Neural cell (in vitro differentiated cells): ENCODE results near the gene HEATR9. TPM values are rescaled to one million over a fixed set of nuclear protein-coding genes. Genes with fewer than 3 reads are reported as not detected.

Experiments
- H2AFZ ChIP-seq: fragments of 200-600, 300-800 bp; sonication (generic), shearing (Covaris generic); 2 replicates; pipeline ENCODE4 v1.6.0; 2014; ENCODE audit warnings: low read depth, mild to moderate bottlenecking, antibody characterized with exemption, low read length, moderate library complexity
- H3F3A ChIP-seq: fragments of 200-600 bp; shearing (Covaris generic); 2 replicates; pipeline ENCODE4 v1.6.1; 2016; ENCODE audit warnings: mild to moderate bottlenecking, moderate library complexity, mixed read lengths, antibody characterized with exemption, low read length; ENCODE audit not compliant: insufficient read depth, poor library complexity, severe bottlenecking
- H3K27ac ChIP-seq: fragments of 200-600, 300-800 bp; sonication (generic), shearing (Covaris generic); 2 replicates; pipeline ENCODE4 v1.5.1; 2014; ENCODE audit warnings: mild to moderate bottlenecking, low read length, moderate library complexity
- H3K27me3 ChIP-seq: fragments of 300-800, 200-600 bp; sonication (generic), shearing (Covaris generic); 2 replicates; pipeline ENCODE4 v1.6.0; 2014; ENCODE audit warnings: mild to moderate bottlenecking, low read depth, low read length, moderate library complexity; ENCODE audit not compliant: insufficient read depth
- H3K36me3 ChIP-seq: fragments of 300-800, 200-600 bp; sonication (generic), shearing (Covaris generic); 2 replicates; pipeline ENCODE4 v1.5.1; 2014; ENCODE audit warnings: mild to moderate bottlenecking, antibody characterized with exemption, low read length, moderate library complexity; ENCODE audit not compliant: insufficient read depth
- H3K4me2 ChIP-seq: fragments of 300-800, 200-600 bp; sonication (generic), shearing (Covaris generic); 2 replicates; pipeline ENCODE4 v1.6.0; 2014; ENCODE audit warnings: mild to moderate bottlenecking, low read length
- H3K4me3 ChIP-seq: fragments of 300-800, 200-600 bp; sonication (generic), shearing (Covaris generic); 2 replicates; pipeline ENCODE4 v1.5.1; 2014; ENCODE audit warnings: mild to moderate bottlenecking, low read length, moderate library complexity
- H3K79me2 ChIP-seq: fragments of 200-600 bp; shearing (Covaris generic); replicated peaks from 2 replicates; pipeline ENCODE4 v1.6.0; 2014; ENCODE audit warnings: mild to moderate bottlenecking, low read length, moderate library complexity; ENCODE audit not compliant: insufficient read depth
- H3K9ac ChIP-seq: fragments of 300-800, 200-600 bp; sonication (generic), shearing (Covaris generic); 2 replicates; pipeline ENCODE4 v1.6.1; 2016; ENCODE audit warnings: mild to moderate bottlenecking, low read length, mixed read lengths
- H3K9me2 ChIP-seq: fragments of 200-600 bp; shearing (Covaris generic); 2 replicates; pipeline ENCODE4 v1.6.1; 2016; ENCODE audit warnings: mild to moderate bottlenecking, low read length, mixed read lengths; ENCODE audit not compliant: insufficient read depth
- H3K9me3 ChIP-seq: fragments of 200-600, 300-800 bp; sonication (generic), shearing (Covaris generic); 2 replicates; pipeline ENCODE4 v1.6.1; 2016; ENCODE audit warnings: mild to moderate bottlenecking, mixed run types, low read length, moderate library complexity, mixed read lengths
- H4K20me1 ChIP-seq: fragments of 200-600 bp; shearing (Covaris generic); 2 replicates; pipeline ENCODE4 v1.6.1; 2016; ENCODE audit warnings: mild to moderate bottlenecking, mixed run types; ENCODE audit not compliant: insufficient read depth
- CTCF ChIP-seq: fragments of 450-650 bp; IDR thresholded peaks from 2 replicates; pipeline ENCODE4 v1.5.1; 2014; ENCODE audit warnings: antibody characterized with exemption, mild to moderate bottlenecking, moderate library complexity; ENCODE audit not compliant: poor library complexity, severe bottlenecking
- EP300 ChIP-seq: fragments of 450-650 bp; conservative IDR thresholded peaks from 2 replicates; pipeline ENCODE4 v1.6.1; 2014; ENCODE audit warnings: antibody characterized with exemption, mild to moderate bottlenecking, moderate library complexity; ENCODE audit not compliant: poor library complexity, severe bottlenecking
- MXI1 ChIP-seq: fragments of 450-650 bp; conservative IDR thresholded peaks from 2 replicates; pipeline ENCODE4 v1.6.1; 2014; ENCODE audit warnings: antibody characterized with exemption, mild to moderate bottlenecking; ENCODE audit not compliant: poor library complexity, severe bottlenecking
- POLR2AphosphoS5 ChIP-seq: IDR thresholded peaks from 2 replicates; pipeline ENCODE4 v1.6.1; 2012
- RAD21 ChIP-seq: fragments of 450-650 bp; conservative IDR thresholded peaks from 2 replicates; pipeline ENCODE4 v1.6.1; 2014; ENCODE audit warnings: antibody characterized with exemption, mild to moderate bottlenecking, moderate library complexity
- SMC3 ChIP-seq: fragments of 450-650 bp; conservative IDR thresholded peaks from 2 replicates; pipeline ENCODE4 v1.6.1; 2014; ENCODE audit warnings: antibody characterized with exemption, mild to moderate bottlenecking, moderate library complexity; ENCODE audit not compliant: poor library complexity
- TAF1 ChIP-seq: IDR thresholded peaks from 2 replicates; pipeline ENCODE4 v1.6.1; 2012; ENCODE audit warnings: low read depth
- polyA plus RNA-seq: library from polyadenylated mRNA; depleted of rRNA; stranded (reverse); fragments of >200 nt; gene quantifications from 2 replicates; pipeline ENCODE4 v1.2.3, GENCODE V29; 2014
- TF ChIP-seq, protein P1 (sequence below): IDR thresholded peaks from 2 replicates; pipeline ENCODE4 v1.6.1; 2012; ENCODE audit warnings: borderline replicate concordance

Gene HEATR9
- polyA plus RNA-seq, 1 donor from 2014 or later: not detected

DNA sequence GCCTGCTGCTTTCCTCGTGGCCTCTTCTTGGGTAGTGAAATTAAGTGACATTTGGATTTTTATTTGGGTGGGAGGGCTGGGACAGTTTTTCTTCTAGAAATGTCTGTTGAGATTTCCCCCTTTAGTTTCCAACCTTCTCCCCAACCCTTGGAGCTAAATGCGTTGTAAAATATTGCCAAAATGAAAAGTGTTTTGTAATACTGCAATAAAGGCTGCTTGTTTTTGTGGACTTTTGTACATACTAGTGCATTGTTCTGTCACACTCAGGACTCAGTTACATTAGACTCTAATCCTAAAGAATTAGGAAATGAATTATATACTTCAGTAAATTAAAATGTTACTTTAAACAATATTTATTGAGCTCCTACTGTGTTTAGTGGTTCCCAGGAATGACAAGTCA lies 21.7 kb downstream of the HEATR9 start:
- H4K20me1 ChIP-seq: no peaks in the 10 kb centered on the region
- H3K9ac ChIP-seq: no peak overlapping the region
- no peak overlapping the region for H3K4me2 ChIP-seq
- H3K9me3 ChIP-seq: no peaks in the 10 kb centered on the region
- no peak for TF ChIP-seq MXI1
- no peak for TF ChIP-seq CTCF
- no peak for TF ChIP-seq TAF1
- no peak for TF ChIP-seq EP300
- H3K36me3 ChIP-seq: no peaks in the 10 kb centered on the region
- no peaks in the 10 kb centered on the region for H3K79me2 ChIP-seq
- H3F3A ChIP-seq: no peaks in the 10 kb centered on the region
- no peak overlapping the region for H3K4me3 ChIP-seq
- no peaks in the 10 kb centered on the region for H3K9me2 ChIP-seq
- no peak overlapping the region for H2AFZ ChIP-seq
- H3K27me3 ChIP-seq: no peaks in the 10 kb centered on the region
- no peak overlapping the region for H3K27ac ChIP-seq

- no peak overlapping the region for H3K9ac ChIP-seq
- H3K4me2 ChIP-seq: no peak overlapping the region
- H3K27me3 ChIP-seq: no peaks in the 10 kb centered on the region
- no peaks in the 10 kb centered on the region for H3K9me3 ChIP-seq
- no peak overlapping the region for H3K27ac ChIP-seq
- no peaks in the 10 kb centered on the region for H3K79me2 ChIP-seq
- no peaks in the 10 kb centered on the region for H4K20me1 ChIP-seq
- H3K4me3 ChIP-seq: no peak overlapping the region
- H3F3A ChIP-seq: no peaks in the 10 kb centered on the region
- TF ChIP-seq, protein P1, sequence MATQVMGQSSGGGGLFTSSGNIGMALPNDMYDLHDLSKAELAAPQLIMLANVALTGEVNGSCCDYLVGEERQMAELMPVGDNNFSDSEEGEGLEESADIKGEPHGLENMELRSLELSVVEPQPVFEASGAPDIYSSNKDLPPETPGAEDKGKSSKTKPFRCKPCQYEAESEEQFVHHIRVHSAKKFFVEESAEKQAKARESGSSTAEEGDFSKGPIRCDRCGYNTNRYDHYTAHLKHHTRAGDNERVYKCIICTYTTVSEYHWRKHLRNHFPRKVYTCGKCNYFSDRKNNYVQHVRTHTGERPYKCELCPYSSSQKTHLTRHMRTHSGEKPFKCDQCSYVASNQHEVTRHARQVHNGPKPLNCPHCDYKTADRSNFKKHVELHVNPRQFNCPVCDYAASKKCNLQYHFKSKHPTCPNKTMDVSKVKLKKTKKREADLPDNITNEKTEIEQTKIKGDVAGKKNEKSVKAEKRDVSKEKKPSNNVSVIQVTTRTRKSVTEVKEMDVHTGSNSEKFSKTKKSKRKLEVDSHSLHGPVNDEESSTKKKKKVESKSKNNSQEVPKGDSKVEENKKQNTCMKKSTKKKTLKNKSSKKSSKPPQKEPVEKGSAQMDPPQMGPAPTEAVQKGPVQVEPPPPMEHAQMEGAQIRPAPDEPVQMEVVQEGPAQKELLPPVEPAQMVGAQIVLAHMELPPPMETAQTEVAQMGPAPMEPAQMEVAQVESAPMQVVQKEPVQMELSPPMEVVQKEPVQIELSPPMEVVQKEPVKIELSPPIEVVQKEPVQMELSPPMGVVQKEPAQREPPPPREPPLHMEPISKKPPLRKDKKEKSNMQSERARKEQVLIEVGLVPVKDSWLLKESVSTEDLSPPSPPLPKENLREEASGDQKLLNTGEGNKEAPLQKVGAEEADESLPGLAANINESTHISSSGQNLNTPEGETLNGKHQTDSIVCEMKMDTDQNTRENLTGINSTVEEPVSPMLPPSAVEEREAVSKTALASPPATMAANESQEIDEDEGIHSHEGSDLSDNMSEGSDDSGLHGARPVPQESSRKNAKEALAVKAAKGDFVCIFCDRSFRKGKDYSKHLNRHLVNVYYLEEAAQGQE: no peak
- no peak for TF ChIP-seq RAD21
- TF ChIP-seq SMC3: no peak
- no peaks in the 10 kb centered on the region for H3K36me3 ChIP-seq
- H3K9me2 ChIP-seq: no peaks in the 10 kb centered on the region
- H2AFZ ChIP-seq: no peak overlapping the region
These were observed 22.5 kb downstream of the HEATR9 start for GRCh38 chr17:35846055-35846809.

DNA sequence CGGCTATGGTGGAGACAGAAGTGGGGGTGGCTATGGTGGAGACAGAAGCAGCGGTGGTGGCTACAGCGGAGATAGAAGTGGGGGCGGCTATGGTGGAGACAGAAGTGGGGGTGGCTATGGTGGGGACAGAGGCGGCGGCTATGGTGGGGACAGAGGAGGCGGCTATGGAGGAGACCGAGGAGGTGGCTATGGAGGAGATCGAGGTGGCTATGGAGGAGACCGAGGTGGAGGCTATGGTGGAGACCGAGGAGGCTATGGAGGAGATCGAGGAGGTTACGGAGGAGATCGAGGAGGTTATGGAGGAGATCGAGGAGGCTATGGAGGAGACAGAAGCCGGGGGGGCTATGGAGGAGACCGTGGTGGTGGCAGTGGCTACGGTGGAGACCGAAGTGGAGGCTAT lies 24.1 kb downstream of the HEATR9 start:
- no peaks in the 10 kb centered on the region for H4K20me1 ChIP-seq
- no peak overlapping the region for H3K9ac ChIP-seq
- no peaks in the 10 kb centered on the region for H3K27me3 ChIP-seq
- no peaks in the 10 kb centered on the region for H3K79me2 ChIP-seq
- no peak overlapping the region for H3K4me2 ChIP-seq
- H2AFZ ChIP-seq: no peak overlapping the region
- no peaks in the 10 kb centered on the region for H3F3A ChIP-seq
- H3K9me2 ChIP-seq: no peaks in the 10 kb centered on the region
- no peaks in the 10 kb centered on the region for H3K9me3 ChIP-seq
- H3K27ac ChIP-seq: no peak overlapping the region
- no peaks in the 10 kb centered on the region for H3K36me3 ChIP-seq
- TF ChIP-seq TAF1 (no peak), MXI1 (no peak), POLR2AphosphoS5 (no peak), SMC3 (no peak)
- no peak overlapping the region for H3K4me3 ChIP-seq
